Right lobe of liver (tissue), 6 donors: ENCODE results near the gene TTL. TPM values are rescaled to one million over a fixed set of nuclear protein-coding genes. Genes with fewer than 3 reads are reported as not detected.

Experiments used
- ATAC-seq, 4 donors: fragments of 200-7000 bp; cut with Tn5 transposase; one replicate each; pipeline ENCODE4 v1.9.1; 2020; ENCODE audit warnings: mild to moderate bottlenecking in 4 of 4, moderate library complexity in 4 of 4
- DNase-seq, 3 donors: peaks; one replicate each; pipeline ENCODE4 v3.0.0-alpha.2; 2020
- H3K27ac ChIP-seq, 3 donors: fragments of 200-600 bp; one replicate each; pipeline ENCODE4 v1.8.0; 2022
- H3K27me3 ChIP-seq, 2 donors: fragments of 200-600 bp; one replicate each; pipeline ENCODE4 v1.8.0; 2022
- H3K36me3 ChIP-seq, 4 donors: fragments of 200-600 bp; sonication (generic) in 1 of 4; one replicate each; pipeline versions ENCODE4 v1.5.1 to v1.8.0; 2017 to 2022; ENCODE audit warnings: control low read depth in 1 of 4
- H3K4me1 ChIP-seq, 4 donors: fragments of 200-600 bp; sonication (generic) in 1 of 4; one replicate each; pipeline versions ENCODE4 v1.5.1 to v1.8.0; 2017 to 2022; ENCODE audit warnings: control low read depth in 1 of 4
- H3K4me3 ChIP-seq, 3 donors: fragments of 200-600 bp; one replicate each; pipeline ENCODE4 v1.8.0; 2022
- H3K9me3 ChIP-seq, 4 donors: fragments of 200-600 bp; sonication (generic) in 1 of 4; one replicate each; pipeline versions ENCODE4 v1.5.1 to v1.8.0; 2017 to 2022; ENCODE audit warnings: control low read depth in 1 of 4
- CTCF ChIP-seq, 4 donors: fragments of 200-600 bp in 3 of 4; fragments of 450-650 bp in 1 of 4; IDR thresholded peaks; one replicate each; pipeline versions ENCODE4 v1.5.1 to v1.8.0; 2016 to 2022; ENCODE audit warnings: antibody characterized with exemption in 4 of 4, mild to moderate bottlenecking in 2 of 4
- POLR2A ChIP-seq: fragments of 450-650 bp; IDR thresholded peaks from one replicate; pipeline ENCODE4 v1.6.1; 2017; ENCODE audit warnings: antibody characterized with exemption, mild to moderate bottlenecking
- WGBS: methylation state at CpG from one replicate; pipeline ENCODE4 v1.1.6; 2018; ENCODE audit warnings: low coverage, low lambda C conversion rate; ENCODE audit not compliant: insufficient coverage; ENCODE audit errors: missing lambda C conversion rate; 5-methylcytosine and 5-hydroxymethylcytosine counted together
- intact Hi-C, 2 donors: fragments of 100-400 bp; cut with DNase I; formaldehyde crosslinking; loops; one replicate each; pipeline versions ENCODE4 v1.11.2 to v1.14.1; 2022
- total RNA-seq, 6 experiments: library from RNA; depleted of rRNA in 2 of 6; stranded (reverse); fragments of >200 nt in 2 of 6; fragmentation: NEBNext Ultra II Directional in 3 of 6; extraction: Animal tissue kit (Norgen Biotek cat#: 25700) in 3 of 6; gene quantifications; one replicate each; pipeline versions ENCODE4 v1.1.0 to v1.2.4, GENCODE V29; 2016 to 2023
- donor health status: DM: no; HTN: yes; CAD: no.
- donor health status: DM: no; HTN: no; CAD: no.
- donor health status: DM: no; HTN: no; CAD: no.
- donor health status: DM: no; HTN: yes; CAD: no.
- donor health status: DM: no; HTN: yes; CAD: no.

TTL gene
- total RNA-seq, 6 experiments from 2014 or later: 8.1 to 29.6 (median 15.6) TPM

GRCh38 chr2:112472547-112473263 is 9.3 kb upstream of the TTL start:
- Histone ChIP-seq H3K4me3 (no peak overlapping the region), H3K9me3 (no peaks in the 10 kb centered on the region), H3K4me1 (no peaks in the 10 kb centered on the region), H3K36me3 (no peaks in the 10 kb centered on the region), H3K27ac (no peak overlapping the region), H3K27me3 (no peaks in the 10 kb centered on the region)
- WGBS: 84% methylated on average over 5 of the region's 6 CpGs
- no peak for TF ChIP-seq POLR2A
- no peak for TF ChIP-seq CTCF (IDR thresholded peaks at IDR 0.05)
- ATAC-seq (no peak), DNase-seq (no peak)
- intact Hi-C loops: no loop called here

- no peak for DNase-seq
Measured at GRCh38 chr2:112474844-112475486, 7.0 kb upstream of the TTL start.

GRCh38 chr2:112476434-112476833 is 5.5 kb upstream of the TTL start:
- DNase-seq: no peak
- no peak for TF ChIP-seq CTCF (IDR thresholded peaks at IDR 0.05)
- TF ChIP-seq POLR2A: no peak
- WGBS: 63% methylated on average over 4 of the region's 7 CpGs
- H3K36me3 ChIP-seq: no peaks in the 10 kb centered on the region
- no peaks in the 10 kb centered on the region for H3K27me3 ChIP-seq
- H3K4me3 ChIP-seq: no peak overlapping the region
- intact Hi-C loops: no loop called here
- H3K9me3 ChIP-seq: no peaks in the 10 kb centered on the region
- no peak overlapping the region for H3K27ac ChIP-seq
- no peaks in the 10 kb centered on the region for H3K4me1 ChIP-seq
- ATAC-seq: no peak

More at GRCh38 chr2:112474844-112475486, 7.0 kb upstream of the TTL start:
- Histone ChIP-seq H3K4me3 (no peak overlapping the region), H3K27me3 (no peaks in the 10 kb centered on the region), H3K36me3 (no peaks in the 10 kb centered on the region), H3K9me3 (no peaks in the 10 kb centered on the region), H3K27ac (no peak overlapping the region), H3K4me1 (no peaks in the 10 kb centered on the region)
- intact Hi-C loops: no loop called here
- no peak for ATAC-seq
- TF ChIP-seq CTCF (IDR thresholded peaks at IDR 0.05): no peak
- no peak for TF ChIP-seq POLR2A
- WGBS: 51% methylated on average over 4 of the region's 6 CpGs

- 17% methylated on average over 16 of the region's 20 CpGs for whole genome bisulfite sequencing
- ATAC-seq (peak in 1 of 4 donors; percentile 6), DNase-seq (no peak)
- peaks cover 0 to 10% (median 0%) of the 10 kb centered on the region in 4 donors for H3K4me1 ChIP-seq
- H3K9me3 ChIP-seq: no peaks in the 10 kb centered on the region
- intact Hi-C loops: loop anchor here in 1 of 2 donors (10.0 kb wide), 1 partner anchor 94 kb away; no protein-coding TSS in a partner anchor
- no peak overlapping the region for H3K27ac ChIP-seq
- H3K27me3 ChIP-seq: no peaks in the 10 kb centered on the region
- no peaks in the 10 kb centered on the region for H3K36me3 ChIP-seq
- peak overlapping the region; percentile 67 to 80 (median 71) for H3K4me3 ChIP-seq
- TF ChIP-seq POLR2A (no peak), CTCF (IDR thresholded peaks at IDR 0.05) (no peak)
Measured at GRCh38 chr2:112480530-112481049, 1.4 kb upstream of the TTL start.
